Suprapubic skin (tissue), 4 donors: ENCODE measurements around the gene ZNF691. TPM values are rescaled to one million over a fixed set of nuclear protein-coding genes. Genes with fewer than 3 reads are reported as not detected.
"Not testable (repeated sequence)": the region's sequence is repeated elsewhere in the genome, so short reads cannot be mapped to it uniquely, and the experiment has no call there.

Source experiments
- DNase-seq, 2 donors: peaks; one replicate each; pipeline ENCODE4 v3.0.0-alpha.2; 2019; ENCODE audit warnings: low spot score in 2 of 2
- H3K27ac ChIP-seq: fragments of 200-600 bp; sonication (generic); one replicate; pipeline ENCODE4 v1.5.1; 2019
- H3K27me3 ChIP-seq: fragments of 200-600 bp; sonication (generic); one replicate; pipeline ENCODE4 v1.5.1; 2019
- H3K36me3 ChIP-seq: fragments of 200-600 bp; sonication (generic); one replicate; pipeline ENCODE4 v1.5.1; 2019
- H3K4me1 ChIP-seq: fragments of 200-600 bp; sonication (generic); one replicate; pipeline ENCODE4 v1.5.1; 2019
- H3K4me3 ChIP-seq: fragments of 200-600 bp; sonication (generic); one replicate; pipeline ENCODE4 v1.5.1; 2019; ENCODE audit warnings: mild to moderate bottlenecking
- H3K9me3 ChIP-seq: fragments of 200-600 bp; sonication (generic); one replicate; pipeline ENCODE4 v1.5.1; 2019
- EP300 ChIP-seq: sonication (generic); formaldehyde crosslinking; IDR thresholded peaks from one replicate; pipeline ENCODE4 v1.6.1; 2017; ENCODE audit warnings: antibody characterized with exemption
- POLR2A ChIP-seq, 2 donors: fragments of 450-650 bp; IDR thresholded peaks; one replicate each; pipeline ENCODE4 v1.6.1; 2017; ENCODE audit warnings: antibody characterized with exemption in 2 of 2, mild to moderate bottlenecking in 2 of 2, moderate library complexity in 2 of 2
- POLR2AphosphoS5 ChIP-seq, 3 donors: sonication (generic); formaldehyde crosslinking; IDR thresholded peaks; one replicate each; pipeline ENCODE4 v1.6.1; 2017; ENCODE audit warnings: antibody characterized with exemption in 3 of 3
- WGBS: methylation state at CpG from one replicate; pipeline ENCODE4 v1.1.5; 2018; 5-methylcytosine and 5-hydroxymethylcytosine counted together
- total RNA-seq, 4 donors: library from RNA; depleted of rRNA; stranded (reverse); fragments of >200 nt; gene quantifications; one replicate each; pipeline ENCODE4 v1.1.0, GENCODE V29; 2016
- TF ChIP-seq, protein P1 (sequence below), 2 donors: fragments of 200-600 bp in 1 of 2; fragments of 450-650 bp in 1 of 2; sonication (generic) in 1 of 2; IDR thresholded peaks; one replicate each; pipeline ENCODE4 v1.5.1; 2016 to 2019; ENCODE audit warnings: antibody characterized with exemption in 2 of 2, mild to moderate bottlenecking in 1 of 2, moderate library complexity in 1 of 2

Gene ZNF691
- total RNA-seq, 4 donors from 2014 or later, result 6.5 to 15.4 (median 12.1) TPM

DNA sequence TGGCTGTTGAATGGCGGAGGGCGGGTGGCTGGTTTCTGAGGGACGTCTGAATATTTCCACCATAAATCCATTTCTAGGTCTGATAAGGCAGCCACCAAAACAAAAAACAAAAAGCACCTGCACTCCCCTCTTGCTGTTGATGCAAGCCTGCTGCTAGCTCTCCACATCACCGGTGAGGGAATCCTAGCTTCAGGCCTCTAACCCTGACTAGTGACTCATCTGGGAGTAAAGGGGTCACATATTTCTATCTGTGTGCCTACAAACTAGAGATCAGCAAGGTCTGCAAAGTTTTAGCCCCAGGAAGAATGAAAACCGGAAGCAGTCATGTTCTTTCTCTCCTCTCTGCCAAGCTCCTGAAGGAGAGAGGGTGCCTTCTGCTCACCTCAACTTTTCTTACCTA, 39.8 kb upstream of the ZNF691 start:
- DNase-seq, result no peak
- no peaks in the 10 kb centered on the region for H3K9me3 ChIP-seq
- WGBS, result 88% methylated on average over 5 of the region's 5 CpGs
- no peaks in the 10 kb centered on the region for H3K4me1 ChIP-seq
- H3K4me3 ChIP-seq, result no peak overlapping the region
- no peaks in the 10 kb centered on the region for H3K27me3 ChIP-seq
- H3K27ac ChIP-seq, result no peak overlapping the region
- TF ChIP-seq EP300 (no peak), POLR2A (IDR thresholded peaks at IDR 0.05) (no peak), POLR2AphosphoS5 (IDR thresholded peaks at IDR 0.05) (no peak)
- TF ChIP-seq, protein P1, sequence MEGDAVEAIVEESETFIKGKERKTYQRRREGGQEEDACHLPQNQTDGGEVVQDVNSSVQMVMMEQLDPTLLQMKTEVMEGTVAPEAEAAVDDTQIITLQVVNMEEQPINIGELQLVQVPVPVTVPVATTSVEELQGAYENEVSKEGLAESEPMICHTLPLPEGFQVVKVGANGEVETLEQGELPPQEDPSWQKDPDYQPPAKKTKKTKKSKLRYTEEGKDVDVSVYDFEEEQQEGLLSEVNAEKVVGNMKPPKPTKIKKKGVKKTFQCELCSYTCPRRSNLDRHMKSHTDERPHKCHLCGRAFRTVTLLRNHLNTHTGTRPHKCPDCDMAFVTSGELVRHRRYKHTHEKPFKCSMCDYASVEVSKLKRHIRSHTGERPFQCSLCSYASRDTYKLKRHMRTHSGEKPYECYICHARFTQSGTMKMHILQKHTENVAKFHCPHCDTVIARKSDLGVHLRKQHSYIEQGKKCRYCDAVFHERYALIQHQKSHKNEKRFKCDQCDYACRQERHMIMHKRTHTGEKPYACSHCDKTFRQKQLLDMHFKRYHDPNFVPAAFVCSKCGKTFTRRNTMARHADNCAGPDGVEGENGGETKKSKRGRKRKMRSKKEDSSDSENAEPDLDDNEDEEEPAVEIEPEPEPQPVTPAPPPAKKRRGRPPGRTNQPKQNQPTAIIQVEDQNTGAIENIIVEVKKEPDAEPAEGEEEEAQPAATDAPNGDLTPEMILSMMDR (IDR thresholded peaks at IDR 0.05), result no peak
- H3K36me3 ChIP-seq, result peaks cover 12% of the 10 kb centered on the region

DNA sequence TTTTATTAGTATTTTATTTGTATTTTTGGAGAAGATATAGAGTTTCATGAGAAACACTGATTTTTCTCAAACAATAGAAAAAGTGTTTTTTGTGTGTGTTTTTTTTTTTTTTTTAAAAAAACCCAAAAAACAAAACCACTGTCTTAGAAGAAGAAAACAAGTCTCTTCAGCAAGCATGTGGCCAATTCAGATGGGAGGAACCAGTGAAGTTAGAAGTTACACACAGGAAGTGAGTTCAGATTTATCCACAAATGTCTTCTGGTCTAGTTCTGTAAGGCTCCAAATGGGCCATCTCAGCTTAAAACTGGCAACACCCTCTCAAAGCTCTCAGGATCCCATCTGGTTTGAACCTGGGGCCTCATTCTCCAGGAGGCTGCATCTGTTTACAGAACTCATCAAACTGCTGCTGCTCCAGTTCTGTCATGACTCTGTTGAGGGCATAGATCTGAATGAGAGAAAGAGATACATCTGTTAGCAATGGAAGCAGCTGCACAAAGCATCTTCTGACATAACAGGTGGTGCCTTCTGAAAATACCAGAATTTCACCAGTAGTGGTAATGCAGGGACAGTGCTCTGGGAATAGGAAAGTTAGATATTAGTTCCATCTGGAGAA, 39.3 kb upstream of the ZNF691 start:
- H3K27ac ChIP-seq, result no peak overlapping the region
- peaks cover 12% of the 10 kb centered on the region for H3K36me3 ChIP-seq
- no peak overlapping the region for H3K4me3 ChIP-seq
- TF ChIP-seq EP300, result no peak
- DNase-seq, result no peak
- H3K9me3 ChIP-seq, result no peaks in the 10 kb centered on the region
- H3K27me3 ChIP-seq, result no peaks in the 10 kb centered on the region
- no peaks in the 10 kb centered on the region for H3K4me1 ChIP-seq

DNA sequence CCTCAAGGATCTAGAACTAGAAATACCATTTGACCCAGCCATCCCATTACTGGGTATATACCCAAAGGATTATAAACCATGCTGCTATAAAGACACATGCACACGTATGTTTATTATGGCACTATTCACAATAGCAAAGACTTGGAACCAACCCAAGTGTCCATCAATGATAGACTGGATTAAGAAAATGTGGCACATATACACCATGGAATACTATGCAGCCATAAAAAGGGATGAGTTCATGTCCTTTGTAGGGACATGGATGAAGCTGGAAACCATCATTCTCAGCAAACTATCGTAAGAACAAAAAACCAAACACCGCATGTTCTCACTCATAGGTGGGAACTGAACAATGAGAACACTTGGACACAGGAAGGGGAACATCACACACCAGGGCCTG, 31.6 kb upstream of the ZNF691 start:
- 96% methylated on average over 3 of the region's 3 CpGs for WGBS
- H3K9me3 ChIP-seq, DNase-seq, H3K4me3 ChIP-seq, H3K36me3 ChIP-seq, H3K27ac ChIP-seq, H3K27me3 ChIP-seq: not testable (repeated sequence)
- peaks cover 22% of the 10 kb centered on the region for H3K4me1 ChIP-seq

DNA sequence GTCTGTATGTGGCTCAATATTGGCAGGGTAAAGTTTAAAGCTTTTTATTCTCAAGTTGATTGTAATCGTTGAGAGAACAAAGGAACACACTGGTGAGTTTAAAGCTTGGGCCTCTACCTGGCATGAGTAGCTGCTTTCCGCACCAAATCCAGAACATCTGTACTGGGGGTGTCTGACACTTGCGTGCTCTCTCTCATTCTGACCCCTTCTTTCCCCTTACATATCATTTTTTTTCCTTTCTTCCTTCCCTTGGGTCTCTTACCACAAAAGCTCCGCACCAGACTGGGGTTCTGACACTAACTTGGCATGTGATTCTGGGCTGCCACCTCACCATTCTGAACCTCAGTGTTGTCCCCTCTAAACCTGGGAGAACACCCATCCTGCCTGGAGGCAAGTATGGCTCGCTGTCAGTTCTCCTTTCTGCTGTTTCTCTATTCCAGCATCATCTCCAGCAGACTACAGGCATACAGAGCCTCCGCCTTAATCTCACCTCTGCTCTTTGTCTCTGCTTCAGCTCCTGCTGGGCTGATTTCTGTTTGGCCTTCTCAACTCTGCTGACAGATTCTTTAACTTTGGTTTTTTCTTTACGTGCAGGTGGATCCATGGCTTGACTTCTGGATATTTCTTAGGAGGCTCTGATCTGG, 30.4 kb upstream of the ZNF691 start:
- H3K9me3 ChIP-seq, result no peaks in the 10 kb centered on the region
- DNase-seq, result no peak
- H3K36me3 ChIP-seq, result no peaks in the 10 kb centered on the region
- peak overlapping the region; percentile 64 for H3K4me3 ChIP-seq
- 21% methylated on average over 7 of the region's 7 CpGs for WGBS
- peaks cover 22% of the 10 kb centered on the region for H3K4me1 ChIP-seq
- TF ChIP-seq EP300, result no peak
- TF ChIP-seq, protein P1 (IDR thresholded peaks at IDR 0.05), result no peak
- no peak for TF ChIP-seq POLR2A (IDR thresholded peaks at IDR 0.05)
- no peak for TF ChIP-seq POLR2AphosphoS5 (IDR thresholded peaks at IDR 0.05)
- no peaks in the 10 kb centered on the region for H3K27me3 ChIP-seq
- peak overlapping the region; percentile 96 for H3K27ac ChIP-seq

DNA sequence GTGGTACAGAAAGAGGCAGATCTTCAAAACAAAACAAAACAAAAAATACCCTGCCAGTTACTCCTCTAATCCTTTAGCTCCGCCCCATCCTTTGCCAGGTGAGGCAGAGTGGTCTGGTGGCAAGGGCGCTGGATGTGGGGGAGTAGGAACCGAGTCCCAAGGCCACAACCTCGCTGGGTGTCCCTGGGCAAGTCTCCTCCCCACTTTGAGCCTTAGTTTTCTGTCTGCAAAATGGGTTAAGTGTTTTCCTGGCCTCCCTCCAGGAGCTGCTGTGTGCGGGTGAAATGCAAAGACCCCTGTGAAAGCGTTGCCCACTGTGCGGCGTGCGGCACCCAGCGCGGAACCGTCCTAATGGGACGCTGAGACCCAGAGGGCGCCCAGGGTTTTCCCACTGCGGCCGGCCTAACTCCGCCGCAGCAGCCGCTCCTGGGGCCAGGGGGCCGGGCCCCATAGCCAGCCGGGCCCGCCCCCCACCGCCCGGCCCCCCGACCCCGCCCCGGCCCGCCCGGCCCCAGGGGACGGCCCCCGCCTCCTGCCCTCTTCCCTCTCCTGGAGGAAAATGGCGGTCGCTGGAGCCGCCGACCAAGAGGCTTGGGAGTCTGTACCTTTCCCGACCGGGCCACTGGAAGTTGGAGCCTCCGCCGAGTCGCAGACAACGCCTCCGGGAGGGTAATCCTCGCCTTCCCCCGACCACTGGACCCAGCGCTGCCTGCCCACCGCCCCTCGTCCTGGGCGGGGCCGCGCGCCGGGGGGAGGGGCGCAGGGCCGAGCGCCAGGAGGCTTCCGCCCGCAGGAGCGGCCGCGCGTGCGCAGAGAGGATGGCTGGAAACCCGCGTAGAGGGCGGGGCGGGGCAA, 29.6 kb upstream of the ZNF691 start, which contains the start of the genes ERMAP and SVBP:
ERMAP (plus strand) TSS at position 538 of the 855 bp plus-strand sequence. CDS start 13,327 bp downstream, outside the sequence.
SVBP (minus strand) TSS at position 813 of the 855 bp plus-strand sequence. CDS start 853 bp downstream, outside the sequence.
- TF ChIP-seq, protein P1 (IDR thresholded peaks at IDR 0.05), result no peak
- TF ChIP-seq EP300 (no peak), POLR2AphosphoS5 (IDR thresholded peaks at IDR 0.05) (peak in 2 of 3 donors; percentile 47 to 81), POLR2A (IDR thresholded peaks at IDR 0.05) (no peak)
- 2% methylated on average over 12 of the region's 66 CpGs for WGBS
- Histone ChIP-seq H3K36me3 (no peaks in the 10 kb centered on the region), H3K27me3 (no peaks in the 10 kb centered on the region), H3K27ac (peak within 1 kb of the TSS; percentile 96), H3K4me1 (peaks cover 22% of the 10 kb centered on the region), H3K4me3 (peak within 1 kb of the TSS; percentile 64), H3K9me3 (no peaks in the 10 kb centered on the region)
- DNase-seq, result peak; percentile 91 to 94

DNA sequence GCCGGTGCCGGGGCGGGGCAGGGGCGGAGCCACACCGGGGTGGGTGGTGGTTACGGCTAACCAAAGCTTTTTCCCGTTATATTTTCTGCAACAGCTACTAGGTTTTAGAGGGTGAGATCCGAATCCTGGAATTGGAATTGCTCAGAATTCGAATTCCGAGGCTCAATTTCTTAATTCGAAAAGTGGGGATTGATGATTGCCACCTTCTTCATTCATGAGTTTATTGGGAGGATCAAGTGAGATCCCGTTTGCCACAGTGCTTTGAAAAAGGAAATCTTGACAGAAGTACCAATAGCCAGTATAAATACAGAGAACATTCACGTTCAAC, 29.0 kb upstream of the ZNF691 start:
- peak overlapping the region; percentile 64 for H3K4me3 ChIP-seq
- peaks cover 24% of the 10 kb centered on the region for H3K4me1 ChIP-seq
- no peak for DNase-seq
- peak overlapping the region; percentile 96 for H3K27ac ChIP-seq
- no peaks in the 10 kb centered on the region for H3K9me3 ChIP-seq
- TF ChIP-seq EP300 (no peak), POLR2A (IDR thresholded peaks at IDR 0.05) (no peak), POLR2AphosphoS5 (IDR thresholded peaks at IDR 0.05) (no peak)
- TF ChIP-seq, protein P1 (IDR thresholded peaks at IDR 0.05), result no peak
- no peaks in the 10 kb centered on the region for H3K36me3 ChIP-seq
- 0% methylated on average over 6 of the region's 13 CpGs for WGBS
- no peaks in the 10 kb centered on the region for H3K27me3 ChIP-seq
